K562 (cell line): ENCODE measurements around the gene SPTLC2. TPM values are rescaled to one million over a fixed set of nuclear protein-coding genes. Genes with fewer than 3 reads are reported as not detected.
A peak's percentile ranks its signal among the peaks of the same experiment; 100 is the strongest.

Experiments used
- BHLHE40 ChIP-seq: IDR thresholded peaks from 2 replicates; pipeline ENCODE4 v1.6.1; 2011; ENCODE audit warnings: low read length, improper control_type of control experiment
- CBX3 ChIP-seq, 2 experiments: IDR thresholded peaks; 1 replicate in 1 of 2; 2 replicates in 1 of 2; pipeline ENCODE4 v1.6.1; 2012; ENCODE audit warnings: inconsistent platforms in 2 of 2, low read length in 2 of 2, borderline replicate concordance in 1 of 2, control low read depth in 1 of 2
- DACH1 ChIP-seq: fragments of 450-650 bp; IDR thresholded peaks from 2 replicates; pipeline ENCODE4 v1.6.1; 2018; ENCODE audit not compliant: partially characterized antibody
- NFXL1 ChIP-seq: fragments of 450-650 bp; formaldehyde crosslinking; IDR thresholded peaks from 2 replicates; pipeline ENCODE4 v1.4.0; 2021; ENCODE audit warnings: mild to moderate bottlenecking
- NR4A1 ChIP-seq, 2 experiments: fragments of 250-450 bp in 1 of 2; fragments of 450-650 bp in 1 of 2; sonication (Bioruptor Pico) in 1 of 2; IDR thresholded peaks; 2 replicates each; pipeline versions ENCODE4 v1.4.0 to v1.6.1; 2016 to 2020; ENCODE audit warnings: mild to moderate bottlenecking in 2 of 2, missing compliant biosample characterization in 1 of 2, missing genetic modification characterization in 1 of 2, moderate library complexity in 1 of 2
- PHF20 ChIP-seq: fragments of 450-650 bp; IDR thresholded peaks from 2 replicates; pipeline ENCODE4 v1.6.1; 2018; ENCODE audit not compliant: partially characterized antibody
- POLR2G ChIP-seq: fragments of 200-400 bp; formaldehyde crosslinking; IDR thresholded peaks from 2 replicates; pipeline ENCODE4 v1.6.1; 2017; ENCODE audit warnings: low read depth, mild to moderate bottlenecking, antibody characterized with exemption, low read length, moderate library complexity
- RAD51 ChIP-seq: fragments of 450-650 bp; IDR thresholded peaks from 2 replicates; pipeline ENCODE4 v1.7.1; 2016; ENCODE audit warnings: low read depth, mild to moderate bottlenecking, borderline replicate concordance
- SMARCB1 ChIP-seq: IDR thresholded peaks from 2 replicates; pipeline ENCODE4 v1.6.1; 2011; ENCODE audit warnings: improper control_type of control experiment, low read depth; ENCODE audit not compliant: insufficient read length
- SPI1 ChIP-seq: IDR thresholded peaks from 2 replicates; pipeline ENCODE4 v1.6.1; 2011; ENCODE audit warnings: low read depth, low read length, control low read depth, borderline replicate concordance
- ZNF23 ChIP-seq: fragments of 250-450 bp; sonication (Bioruptor Pico); IDR thresholded peaks from 2 replicates; pipeline ENCODE4 v1.4.0; 2020; ENCODE audit warnings: mild to moderate bottlenecking
- ZNF324 ChIP-seq: fragments of 250-450 bp; sonication (Bioruptor Pico); IDR thresholded peaks from 2 replicates; pipeline ENCODE4 v1.4.0; 2020; ENCODE audit warnings: mild to moderate bottlenecking
- ZNF407 ChIP-seq: fragments of 450-650 bp; IDR thresholded peaks from 2 replicates; pipeline ENCODE4 v1.6.1; 2016; ENCODE audit warnings: low read depth
- ZNF431 ChIP-seq: sonication (generic); formaldehyde crosslinking; IDR thresholded peaks from 2 replicates; pipeline ENCODE4 v1.8.0; 2022; ENCODE audit warnings: mild to moderate bottlenecking, missing genetic modification reagents
- polyA plus RNA-seq, 8 experiments: library from polyadenylated mRNA; depleted of rRNA in 4 of 8; stranded (reverse) in 5 of 8; unstranded in 3 of 8; fragments of >200 nt; fragmentation: Nextera tagmentation in 2 of 8; fragmentation: Illumina TruSeq in 1 of 8; extraction: Ambion mirVana in 2 of 8; extraction: Trizol in 1 of 8; gene quantifications; 2 replicates each; pipeline versions ENCODE4 v1.2.1 to v1.2.3, GENCODE V29; 2011 to 2014; ENCODE audit warnings: inconsistent platforms in 1 of 8, missing spikeins in 1 of 8
- total RNA-seq, 7 experiments: library from RNA; depleted of rRNA in 6 of 7; stranded (reverse); fragments of >200 nt in 6 of 7; fragmentation: Illumina TruSeq in 2 of 7; extraction: Trizol in 2 of 7; gene quantifications; 2 replicates each; pipeline versions ENCODE4 v1.2.1 to v1.2.3, GENCODE V29; 2011 to 2021; ENCODE audit warnings: low replicate concordance in 1 of 7
- TF ChIP-seq, protein P1 (sequence below): sonication (generic); formaldehyde crosslinking; IDR thresholded peaks from 2 replicates; pipeline ENCODE4 v1.8.1; 2023; ENCODE audit warnings: mild to moderate bottlenecking, missing genetic modification reagents, moderate library complexity

SPTLC2 gene
- total and polyA plus RNA-seq, 9 of the 15 experiments (the other 6 are each of a cell fraction or from before 2014, with no cell fraction given) = 4.5 to 30.4 (median 14.0) TPM

DNA sequence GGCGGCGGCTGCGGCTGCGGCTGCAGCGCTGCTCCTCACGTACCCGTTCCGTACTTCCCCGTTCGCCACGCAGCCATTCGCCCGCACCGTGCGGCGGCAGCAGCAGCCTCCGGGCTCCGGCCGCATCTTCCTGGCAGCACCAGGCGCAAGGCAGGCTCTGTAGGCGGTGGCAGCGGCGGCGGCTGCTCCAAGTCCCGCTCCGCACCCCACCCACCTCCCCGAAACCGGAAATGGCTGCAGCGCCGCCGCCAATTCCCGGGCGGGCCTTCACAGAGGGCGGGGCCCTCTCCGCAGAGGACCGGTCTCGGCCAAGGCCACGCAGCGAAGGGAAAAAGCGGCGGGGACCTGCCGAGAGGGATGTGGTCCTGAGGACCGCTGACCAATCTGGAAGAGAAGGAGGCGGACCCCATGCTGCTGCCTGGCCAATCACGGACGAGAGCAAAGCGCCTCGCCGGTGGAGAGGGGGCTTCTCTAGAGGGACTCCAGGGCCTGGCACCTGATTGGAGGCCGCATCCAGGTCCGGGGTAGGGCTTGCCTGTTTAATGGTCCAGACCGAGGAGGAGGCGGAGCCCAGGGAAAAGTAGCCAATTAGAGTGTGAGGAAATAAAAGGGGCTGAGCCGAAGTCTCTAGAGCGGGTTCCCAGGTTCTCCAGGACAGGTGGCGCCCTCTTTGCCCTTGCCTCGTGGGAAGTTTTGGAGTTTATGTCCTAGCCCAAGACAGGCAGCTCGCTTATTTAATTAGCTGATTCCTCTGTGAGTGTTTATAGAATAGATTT, at the start of gene SPTLC2 (continued):
- TF ChIP-seq, protein P1, sequence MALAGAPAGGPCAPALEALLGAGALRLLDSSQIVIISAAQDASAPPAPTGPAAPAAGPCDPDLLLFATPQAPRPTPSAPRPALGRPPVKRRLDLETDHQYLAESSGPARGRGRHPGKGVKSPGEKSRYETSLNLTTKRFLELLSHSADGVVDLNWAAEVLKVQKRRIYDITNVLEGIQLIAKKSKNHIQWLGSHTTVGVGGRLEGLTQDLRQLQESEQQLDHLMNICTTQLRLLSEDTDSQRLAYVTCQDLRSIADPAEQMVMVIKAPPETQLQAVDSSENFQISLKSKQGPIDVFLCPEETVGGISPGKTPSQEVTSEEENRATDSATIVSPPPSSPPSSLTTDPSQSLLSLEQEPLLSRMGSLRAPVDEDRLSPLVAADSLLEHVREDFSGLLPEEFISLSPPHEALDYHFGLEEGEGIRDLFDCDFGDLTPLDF (CRISPR knock-in tag) = no peak
- TF ChIP-seq SMARCB1 (no peak), ZNF324 (CRISPR knock-in tag) (no peak), NFXL1 (CRISPR knock-in tag) (no peak), BHLHE40 (no peak; the same call in 1 of the 2 replicates), ZNF431 (CRISPR knock-in tag) (no peak), RAD51 (peak; percentile 42; the same call in 1 of the 2 replicates), DACH1 (no peak), ZNF407 (no peak), CBX3 (IDR thresholded peaks at IDR 0.05; ENCODE audit: borderline replicate concordance in 1 of 2, low read length in 2 of 2) (0 out of 3 replicates have a peak, but pooled peaks of 1 of the 2 experiments have one; percentile 70), ZNF23 (CRISPR knock-in tag) (no peak), NR4A1 (CRISPR knock-in tag; IDR thresholded peaks at IDR 0.05) (no peak), NR4A1 (tag; IDR thresholded peaks at IDR 0.05) (no peak), POLR2G (peak; percentile 89), SPI1 (no peak), PHF20 (no peak)
